NCI-H1092 (cell line): ENCODE data around the gene APOBEC3A.
"Not testable (repeated sequence)": the region's sequence is repeated elsewhere in the genome, so short reads cannot be mapped to it uniquely, and the experiment has no call there.

Source experiments
- DNase-seq: peaks from one replicate; lab custom pipeline; 2025; lab: John Stamatoyannopoulos, UW

APOBEC3A gene

DNA sequence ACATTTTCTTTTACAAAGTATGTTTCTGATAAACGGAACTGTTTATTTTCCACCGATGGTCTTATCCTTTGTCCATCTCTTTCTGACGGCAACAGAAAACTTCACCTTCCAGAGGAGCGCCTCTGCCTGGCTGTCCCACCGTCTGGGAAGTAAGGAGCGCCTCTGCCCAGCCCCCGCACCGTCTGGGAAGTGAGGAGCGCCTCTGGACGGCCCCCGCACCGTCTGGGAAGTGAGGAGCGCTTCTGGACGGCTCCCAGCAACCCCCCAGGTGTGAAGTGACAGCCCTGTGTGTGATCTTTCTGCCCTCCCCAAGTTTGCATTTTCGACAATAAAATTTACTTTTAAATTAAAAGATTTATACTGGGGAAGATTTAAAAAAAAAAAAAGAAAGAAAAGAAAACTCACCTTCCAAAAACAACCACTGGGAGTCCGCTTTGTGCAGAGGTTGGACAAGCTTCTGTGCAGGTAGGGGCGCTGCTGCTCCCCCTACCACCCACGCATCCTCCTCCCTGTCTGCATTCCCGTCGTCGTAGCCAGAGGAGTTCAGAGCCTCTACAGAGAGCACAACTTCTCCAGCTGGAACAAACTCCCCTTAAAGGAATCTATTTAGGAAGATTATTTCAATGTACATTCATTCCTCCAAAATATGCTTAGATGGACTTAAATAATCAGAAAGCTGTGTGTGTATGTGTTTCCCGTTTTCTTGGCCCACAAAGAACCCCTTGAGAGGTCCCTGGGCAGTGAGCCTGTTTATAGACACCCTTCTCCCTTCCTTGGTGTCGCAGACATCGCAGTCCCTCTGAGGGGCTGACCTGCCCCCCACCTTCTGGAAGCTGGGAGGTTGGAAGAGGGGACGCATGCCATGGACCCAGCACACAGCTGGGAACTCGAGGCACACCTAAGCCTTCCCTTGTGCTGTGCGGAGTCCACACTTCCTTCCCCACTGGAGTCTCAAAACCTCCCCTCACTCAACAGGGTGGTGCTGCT is 23.9 kb downstream of the APOBEC3A start:
- DNase-seq: no peak

DNA sequence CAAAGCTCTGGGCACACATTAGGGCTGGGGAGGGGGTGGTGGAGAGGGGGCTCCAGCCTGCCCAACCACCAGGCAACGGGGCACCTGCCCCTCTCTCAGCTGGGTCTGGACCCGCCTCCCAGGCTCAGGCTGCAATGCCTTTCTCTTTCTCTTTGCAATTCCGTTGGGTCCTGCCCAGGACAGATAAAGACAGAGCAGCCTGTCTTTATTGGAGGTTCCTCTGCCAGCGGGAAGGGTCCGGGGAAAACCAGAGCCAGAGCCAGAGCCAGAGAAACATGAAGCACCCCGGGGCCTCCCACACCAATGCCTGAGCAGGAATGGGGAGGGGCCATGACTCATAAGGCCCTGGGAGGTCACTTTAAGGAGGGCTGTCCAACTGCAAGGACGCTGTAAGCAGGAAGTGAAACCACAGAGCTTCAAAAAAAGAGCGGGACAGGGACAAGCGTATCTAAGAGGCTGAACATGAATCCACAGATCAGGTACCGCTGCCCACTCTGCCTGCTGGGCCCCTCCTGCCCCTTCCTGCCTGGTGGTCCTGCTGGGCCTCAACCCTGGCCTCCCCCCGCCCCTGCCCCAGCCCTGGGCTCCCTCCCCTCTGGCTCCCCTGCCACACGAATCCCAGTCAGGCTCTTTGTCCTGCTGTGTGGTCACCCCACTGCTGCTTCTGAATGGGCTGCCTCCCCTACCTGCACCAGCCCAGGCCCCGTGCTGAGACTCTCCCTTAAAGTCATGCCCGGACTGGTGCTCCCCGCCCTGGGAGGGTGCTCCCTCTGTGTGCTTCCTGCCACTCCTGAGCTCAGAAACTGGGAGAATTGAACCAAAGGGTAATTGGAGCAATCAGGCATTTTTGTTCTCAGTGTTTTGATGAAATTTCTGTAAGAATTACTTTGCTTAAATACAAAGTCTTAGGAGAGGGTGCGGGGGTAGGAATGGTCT is 24.9 kb downstream of the APOBEC3A start, which contains the start of gene APOBEC3B:
APOBEC3B (plus strand) TSS at position 356 of the 936 bp plus-strand sequence; CDS start at position 463, 107 bp downstream.
- no peak for DNase-seq

DNA sequence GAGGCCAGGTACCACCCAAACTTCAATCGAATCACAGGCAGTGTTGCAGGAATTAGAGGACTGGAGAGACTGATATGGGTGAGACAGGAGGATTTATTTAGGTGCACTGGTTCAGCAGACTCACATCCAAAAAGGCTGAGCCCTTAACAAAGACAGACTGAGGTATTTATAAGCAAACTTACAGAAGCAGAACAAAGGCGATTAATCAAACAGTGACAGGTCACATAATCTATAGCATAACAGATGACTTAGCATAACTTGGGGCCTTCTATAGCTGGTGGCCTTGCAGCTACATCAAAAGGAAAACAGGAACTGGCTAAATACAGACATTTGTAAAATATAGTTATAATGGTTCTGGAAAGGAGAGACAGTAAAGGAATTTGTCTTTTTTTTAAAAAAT is 26.8 kb downstream of the APOBEC3A start:
- DNase-seq: no peak

DNA sequence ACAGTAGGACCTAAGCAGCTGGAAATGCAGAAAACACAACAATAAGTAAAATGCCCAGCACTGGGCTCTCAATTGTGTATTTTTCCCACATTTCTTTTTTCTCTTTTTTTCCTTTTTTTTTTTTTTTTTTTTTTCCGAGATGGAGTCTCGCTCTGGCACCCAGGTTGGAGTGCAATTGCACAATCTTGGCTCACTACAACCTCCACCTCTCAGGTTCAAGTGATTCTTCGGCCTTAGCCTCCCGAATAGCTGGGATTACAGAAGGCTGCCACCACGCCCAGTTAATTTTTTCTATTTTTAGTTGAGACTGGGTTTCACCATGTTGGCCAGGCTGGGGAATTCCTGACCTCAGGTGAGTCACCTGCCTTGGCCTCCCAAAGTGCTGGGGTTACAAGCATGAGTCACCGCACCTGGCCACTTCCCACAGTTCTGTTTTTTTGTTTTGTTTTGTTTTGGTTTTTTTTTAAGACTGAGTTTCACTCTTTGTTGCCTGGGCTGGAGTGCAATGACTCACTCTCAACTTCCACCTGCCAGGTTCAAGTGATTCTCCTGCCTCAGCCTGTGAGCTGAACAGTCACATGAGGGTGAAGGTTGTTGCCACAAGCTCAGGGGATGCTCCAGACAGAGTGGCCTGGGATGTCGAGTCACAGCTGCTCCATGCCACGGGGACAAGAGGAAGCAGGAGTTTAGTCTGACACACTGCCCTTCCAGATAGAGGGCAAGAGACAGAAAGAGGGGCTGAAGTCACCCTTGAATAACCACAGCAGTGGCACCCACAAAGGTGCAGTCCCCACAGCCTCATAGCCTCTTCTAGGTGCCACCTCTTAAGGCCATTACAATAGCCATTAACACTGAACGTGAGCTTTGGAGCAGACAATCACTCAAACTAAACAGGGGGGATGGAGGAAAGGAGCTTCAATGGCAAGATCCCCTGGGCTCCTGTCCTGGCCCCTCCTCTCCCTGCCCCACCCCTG is 27.7 kb downstream of the APOBEC3A start:
- not testable (repeated sequence) for DNase-seq

DNA sequence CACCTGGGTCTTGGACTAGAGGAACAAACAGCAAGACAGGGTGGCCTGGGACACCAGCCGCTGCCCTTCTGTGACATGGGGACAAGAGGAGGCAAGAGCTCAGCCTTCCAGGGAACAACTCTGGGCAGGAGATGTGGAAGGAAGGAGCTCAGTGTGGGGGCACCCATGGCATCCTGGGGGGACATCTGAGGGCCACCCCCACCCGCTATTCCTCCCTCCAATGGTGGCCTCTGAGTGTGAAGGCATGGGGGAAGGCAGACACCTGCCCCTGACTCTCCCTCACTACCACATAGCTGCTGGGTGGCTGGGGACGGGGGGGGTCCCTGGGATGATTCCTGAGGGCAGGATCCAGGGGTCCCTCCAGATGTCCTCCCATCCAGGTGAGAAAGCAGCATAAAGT is 29.2 kb downstream of the APOBEC3A start:
- no peak for DNase-seq

DNA sequence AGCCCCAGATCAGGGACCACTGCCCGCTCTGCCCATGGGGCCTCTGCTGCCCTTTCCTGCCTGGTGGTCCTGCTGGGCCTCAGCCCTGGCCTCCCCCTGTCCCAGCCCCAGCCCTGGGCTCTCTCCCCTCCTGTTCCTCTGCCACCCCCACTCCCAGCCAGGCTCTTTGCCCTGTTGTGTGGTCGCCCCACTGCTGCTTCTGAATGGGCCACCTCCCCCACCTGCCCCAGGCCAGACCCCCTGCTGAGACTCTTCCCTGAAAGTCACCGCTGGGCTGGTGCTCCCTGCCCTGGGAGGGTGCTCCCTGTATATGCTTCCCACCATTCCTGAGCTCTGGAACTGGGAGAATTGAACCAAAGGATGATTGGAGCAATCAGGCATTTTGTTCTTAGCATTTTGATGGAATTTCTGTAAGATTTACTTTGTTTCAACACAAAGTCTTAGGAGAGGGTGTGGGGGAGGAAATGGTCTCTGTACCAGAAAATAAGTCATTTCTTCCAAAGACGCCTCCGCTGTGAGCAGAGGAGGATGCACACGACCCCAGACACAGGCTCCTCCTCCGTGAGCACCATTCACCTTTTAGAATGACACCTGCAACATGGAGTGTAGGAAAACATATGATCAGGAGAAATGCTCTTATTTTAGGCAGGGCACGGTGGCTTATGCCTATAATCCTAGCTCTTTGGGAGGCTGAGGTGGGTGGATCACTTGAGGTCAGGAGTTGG is 29.9 kb downstream of the APOBEC3A start:
- DNase-seq: no peak

DNA sequence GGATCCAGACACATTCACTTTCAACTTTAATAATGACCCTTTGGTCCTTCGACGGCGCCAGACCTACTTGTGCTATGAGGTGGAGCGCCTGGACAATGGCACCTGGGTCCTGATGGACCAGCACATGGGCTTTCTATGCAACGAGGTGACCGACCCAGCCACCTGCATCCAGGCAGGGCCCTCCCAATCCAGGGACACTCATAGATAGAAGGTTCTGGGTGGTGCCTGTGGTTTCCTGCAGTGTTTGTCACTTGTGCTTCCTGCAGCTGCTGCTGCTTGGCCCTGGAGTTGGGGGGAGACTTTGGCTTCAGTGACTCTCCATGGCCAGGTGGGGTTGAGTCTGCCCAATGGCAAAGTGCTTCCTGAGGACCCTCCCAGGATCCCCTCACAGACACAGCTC is 32.1 kb downstream of the APOBEC3A start:
- DNase-seq: no peak

DNA sequence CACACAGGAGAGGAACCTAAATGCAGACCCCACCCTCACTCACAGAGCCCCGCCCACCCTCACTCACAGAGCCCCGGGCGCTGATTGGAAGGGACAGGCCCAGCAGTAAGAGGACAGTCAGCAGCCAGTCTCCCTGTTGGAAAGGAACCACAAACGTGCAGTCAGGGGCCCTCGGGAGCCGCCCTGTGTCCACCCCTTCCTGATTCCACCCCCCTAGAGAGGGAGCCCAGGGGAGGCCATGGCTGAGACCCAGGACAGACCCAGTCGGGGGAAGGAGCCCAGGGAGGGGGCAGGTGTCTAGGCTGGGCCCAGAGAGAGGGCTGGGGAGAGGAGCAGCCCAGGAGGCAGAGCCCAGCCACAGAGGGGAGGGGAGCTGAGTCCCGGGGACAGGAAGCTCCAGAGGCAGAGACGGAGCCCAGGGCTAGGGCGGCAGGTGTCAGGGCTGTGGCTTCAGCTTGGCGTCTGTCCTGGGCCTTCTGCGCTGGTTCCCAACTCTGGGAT is 35.5 kb downstream of the APOBEC3A start:
- not testable (repeated sequence) for DNase-seq

DNA sequence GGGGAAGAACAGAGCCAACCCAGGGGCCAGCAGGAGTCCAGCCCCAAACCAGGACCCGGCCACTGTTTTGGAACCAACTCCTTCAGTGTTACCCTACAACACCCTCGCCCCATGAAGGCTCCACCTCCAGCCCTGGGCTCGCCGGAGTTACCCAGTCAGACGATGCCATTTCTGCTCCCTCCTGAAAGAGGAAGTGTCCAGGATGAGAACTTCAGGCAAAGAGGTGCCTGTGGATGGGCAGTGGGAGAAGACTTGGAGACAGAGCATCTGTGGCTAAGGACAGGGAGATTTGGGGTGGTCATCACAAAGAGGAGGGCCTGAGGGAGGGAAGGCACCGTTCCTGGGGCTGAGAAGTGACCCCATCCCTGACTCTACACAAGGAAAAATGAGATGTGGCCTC is 38.7 kb downstream of the APOBEC3A start:
- DNase-seq: no peak

DNA sequence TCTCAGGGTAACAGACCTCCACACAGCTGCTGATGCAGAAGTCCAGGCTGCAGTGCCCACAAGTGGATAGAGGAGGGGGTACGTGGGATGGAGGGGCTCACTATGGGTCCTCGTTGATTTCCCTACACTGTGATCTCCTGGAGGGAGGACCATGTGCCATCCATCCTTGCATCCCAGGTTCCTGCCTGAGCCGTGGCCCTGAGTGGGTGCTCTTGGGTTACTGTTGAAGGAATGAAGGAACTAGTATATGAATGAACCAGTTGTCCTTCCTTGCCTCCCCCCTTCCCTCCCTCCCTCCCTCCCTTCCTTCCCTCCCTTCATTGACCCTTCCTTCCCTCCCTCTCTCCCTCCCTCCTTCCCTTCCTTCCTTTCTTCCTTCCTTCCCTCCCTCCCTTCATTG is 40.1 kb downstream of the APOBEC3A start:
- DNase-seq: no peak

DNA sequence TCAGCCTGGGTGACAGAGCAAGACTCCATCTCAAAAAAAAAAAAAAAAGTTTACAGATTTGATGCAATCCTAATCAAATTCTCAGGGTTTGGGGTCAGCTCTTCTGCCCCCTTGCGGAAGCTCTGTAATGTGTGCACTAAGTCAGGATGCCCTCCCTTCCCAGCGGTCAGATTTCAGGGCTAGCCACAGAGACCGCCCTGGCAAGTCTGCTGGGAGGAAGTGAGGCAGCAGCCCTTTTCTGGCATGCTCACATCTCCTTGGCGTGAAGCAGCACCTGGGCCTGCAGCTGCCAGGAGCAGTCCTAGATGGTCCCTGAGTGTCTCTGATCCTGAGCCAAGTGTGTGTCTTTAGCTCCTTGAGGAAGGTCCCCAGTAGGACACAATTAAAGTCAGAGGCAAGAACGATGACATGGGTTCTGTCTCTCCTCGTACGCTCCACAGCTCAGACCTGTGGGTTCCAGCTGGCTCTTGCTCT is 45.8 kb downstream of the APOBEC3A start:
- DNase-seq: peak; percentile 57

DNA sequence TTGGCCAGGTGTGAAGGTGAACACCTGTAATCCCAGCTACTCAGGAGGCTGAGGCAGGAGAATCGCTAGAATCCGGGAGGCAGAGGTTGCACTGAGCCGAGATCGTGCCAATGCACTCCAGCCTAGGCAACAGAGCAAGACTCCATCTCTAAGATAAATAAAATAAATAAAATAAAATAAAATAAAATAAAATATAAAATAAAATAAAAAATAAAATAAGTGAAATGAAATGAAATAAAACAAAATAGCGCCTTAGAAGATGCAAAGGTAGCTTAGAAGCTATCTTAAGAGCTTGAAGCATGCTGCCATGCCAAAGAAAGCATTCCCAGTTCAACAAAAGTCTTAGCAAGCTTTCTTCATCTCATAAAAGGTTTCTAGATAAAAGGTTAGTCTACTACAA is 49.8 kb downstream of the APOBEC3A start:
- DNase-seq: no peak

DNA sequence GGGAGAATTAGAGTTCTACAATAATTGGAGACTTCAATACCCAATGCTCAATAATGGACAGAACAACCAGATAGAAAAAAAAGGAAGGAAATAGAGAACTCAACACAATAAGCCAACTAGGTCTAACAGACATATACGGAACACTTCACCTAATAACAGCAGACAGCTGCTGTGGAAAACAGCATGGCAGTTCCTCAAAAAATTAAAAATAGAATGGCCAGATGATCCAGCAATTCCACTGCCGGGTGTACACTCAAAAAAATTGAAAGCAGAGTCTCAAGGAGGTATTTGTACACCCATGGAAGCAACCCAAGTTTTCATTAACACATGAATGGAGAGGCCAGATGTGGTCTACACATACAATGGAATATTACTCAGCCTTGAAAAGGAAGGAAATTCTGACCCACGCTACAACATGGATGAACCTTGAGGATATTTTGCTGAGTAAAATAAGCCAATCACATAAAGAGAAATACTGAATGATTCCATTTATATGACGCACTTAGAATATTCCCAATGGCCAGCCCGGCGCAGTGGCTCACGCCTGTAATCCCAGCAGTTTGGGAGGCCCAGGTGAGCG is 51.0 kb downstream of the APOBEC3A start:
- DNase-seq: not testable (repeated sequence)

DNA sequence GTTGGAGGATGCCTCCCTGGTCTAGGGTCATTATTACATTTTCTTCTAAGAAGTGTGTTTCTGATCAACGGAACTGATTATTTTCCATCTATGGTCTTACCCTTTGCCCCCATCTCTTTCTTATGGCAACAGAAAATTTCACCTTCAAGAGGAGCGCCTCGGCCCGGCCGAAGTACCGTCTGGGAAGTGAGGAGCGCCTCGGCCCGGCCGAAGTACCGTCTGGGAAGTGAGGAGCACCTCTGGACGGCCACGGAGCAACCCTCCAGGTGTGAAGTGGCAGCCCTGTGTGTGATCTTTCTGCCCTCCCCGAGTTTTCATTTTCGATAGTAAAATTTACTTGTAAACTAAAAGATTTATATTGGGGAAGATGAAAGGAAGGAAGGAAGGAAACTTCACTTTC is 53.5 kb downstream of the APOBEC3A start:
- DNase-seq: no peak
